ENCODE results near the gene PYROXD2.

Gene PYROXD2

DNA sequence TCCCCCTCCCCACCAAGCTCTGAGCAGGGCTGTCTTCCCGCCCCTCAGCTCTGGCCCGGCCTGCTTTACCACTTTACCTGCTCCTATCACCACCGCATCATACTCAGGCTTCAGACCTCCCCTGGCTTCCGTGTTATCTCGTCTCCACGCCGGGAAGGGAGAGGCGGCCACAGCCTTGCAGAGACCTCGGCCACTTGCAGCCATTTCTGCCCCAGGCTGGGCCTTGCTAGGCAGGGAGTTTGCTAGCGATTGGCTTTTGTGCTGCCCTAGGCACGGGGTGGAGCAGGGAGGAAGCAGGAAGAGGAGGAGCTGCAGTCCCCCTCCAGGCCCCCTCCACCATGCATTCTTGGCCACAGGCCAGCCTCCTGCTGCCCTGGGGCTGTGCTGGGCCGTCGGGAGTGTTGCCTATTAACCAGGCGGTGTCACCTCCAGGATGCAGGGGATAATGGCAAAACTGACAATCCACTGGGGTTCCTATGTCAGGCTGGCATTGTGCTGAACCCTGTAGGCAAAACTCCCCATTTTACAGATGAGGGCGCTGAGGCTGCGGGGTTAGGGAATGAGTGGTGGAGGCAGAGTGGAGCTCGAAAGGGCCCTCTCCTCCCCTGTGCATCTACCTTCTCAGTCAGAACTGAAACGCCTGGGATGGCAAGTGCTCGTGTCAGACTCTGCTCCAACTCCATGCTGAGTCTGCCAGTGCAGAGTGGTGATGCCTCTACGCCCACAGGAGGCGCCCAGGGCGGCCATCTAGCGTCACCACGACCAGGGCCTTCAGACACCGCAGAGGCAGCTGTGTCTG lies at the start of gene PYROXD2:
Gene PYROXD2, minus strand, starts transcription at position 251 of the 799 bp plus-strand sequence. Its CDS starts 47 bp downstream, at position 204.
- DNase-seq = peak; percentile 93

DNA sequence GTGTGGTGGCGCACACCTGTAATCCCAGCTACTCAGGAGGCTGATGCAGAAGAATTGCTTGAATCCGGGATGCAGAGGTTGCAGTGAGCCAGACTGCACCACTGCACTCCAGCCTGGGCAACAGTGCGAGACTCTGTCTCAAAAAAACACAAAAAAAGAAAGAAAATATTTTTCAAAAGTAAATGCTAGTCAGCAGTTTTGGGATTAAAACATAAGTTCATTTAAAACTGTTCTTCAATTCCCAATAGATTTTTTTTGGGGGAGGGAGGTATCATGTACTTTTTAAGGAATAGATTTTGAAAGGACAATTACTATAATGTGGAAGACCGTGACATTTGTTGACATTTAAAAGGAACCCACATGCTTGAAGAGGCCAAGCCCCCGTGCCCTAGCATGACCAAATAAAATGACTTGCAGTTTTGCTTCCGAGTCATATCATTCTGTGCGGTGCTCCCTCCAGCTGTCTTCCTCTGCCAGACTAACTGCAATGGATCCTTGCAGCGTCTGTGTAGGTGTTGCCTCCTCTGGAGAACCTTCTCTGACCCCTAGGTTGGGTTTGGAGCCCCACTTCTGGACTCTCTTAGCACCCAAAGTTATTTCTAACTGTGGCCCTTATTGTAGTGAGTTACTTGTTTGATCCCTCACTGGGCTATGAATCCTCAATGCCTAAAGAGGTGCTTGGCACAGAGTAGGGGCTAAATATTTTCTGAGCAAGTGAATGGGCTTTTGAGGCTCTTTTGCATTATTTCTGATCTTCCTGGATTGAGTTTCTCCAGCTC lies 49.2 kb upstream of the PYROXD2 start:
- DNase-seq = no peak

DNA sequence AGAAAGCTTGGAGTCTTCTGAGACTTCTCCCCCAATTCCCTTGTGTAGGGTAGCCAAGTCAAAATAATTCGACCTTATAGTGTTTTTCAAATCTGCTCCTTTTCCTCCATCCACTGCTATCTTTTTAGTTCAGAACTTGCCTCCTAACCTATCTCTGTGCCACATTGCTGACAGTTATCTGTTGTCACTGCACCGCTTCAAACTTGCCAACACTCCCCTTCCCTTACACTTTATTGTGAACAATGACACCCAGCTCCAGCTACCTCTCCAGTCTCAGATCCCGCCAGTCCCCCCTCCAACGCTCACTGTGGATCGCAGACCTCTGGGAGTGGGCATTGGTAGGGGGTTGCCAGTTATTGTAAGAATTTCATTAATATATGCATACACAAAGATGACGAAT lies 48.0 kb upstream of the PYROXD2 start:
- DNase-seq = no peak

DNA sequence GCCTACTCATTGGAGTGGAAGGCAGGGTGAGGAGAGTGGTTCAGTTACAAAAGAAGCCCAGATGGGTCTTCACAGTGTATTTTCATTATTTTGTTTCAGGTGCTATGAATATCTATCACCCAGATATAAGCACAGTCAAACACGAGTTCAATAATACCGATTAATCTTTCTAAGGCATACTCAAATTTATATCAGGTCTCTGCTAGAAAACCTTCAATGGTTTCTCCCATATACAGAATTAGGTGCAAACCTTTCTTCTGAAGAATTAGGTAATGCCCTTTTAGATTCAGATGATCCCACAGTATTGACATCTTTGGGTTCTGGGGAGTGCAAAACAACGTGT lies 46.5 kb upstream of the PYROXD2 start:
- DNase-seq = no peak

DNA sequence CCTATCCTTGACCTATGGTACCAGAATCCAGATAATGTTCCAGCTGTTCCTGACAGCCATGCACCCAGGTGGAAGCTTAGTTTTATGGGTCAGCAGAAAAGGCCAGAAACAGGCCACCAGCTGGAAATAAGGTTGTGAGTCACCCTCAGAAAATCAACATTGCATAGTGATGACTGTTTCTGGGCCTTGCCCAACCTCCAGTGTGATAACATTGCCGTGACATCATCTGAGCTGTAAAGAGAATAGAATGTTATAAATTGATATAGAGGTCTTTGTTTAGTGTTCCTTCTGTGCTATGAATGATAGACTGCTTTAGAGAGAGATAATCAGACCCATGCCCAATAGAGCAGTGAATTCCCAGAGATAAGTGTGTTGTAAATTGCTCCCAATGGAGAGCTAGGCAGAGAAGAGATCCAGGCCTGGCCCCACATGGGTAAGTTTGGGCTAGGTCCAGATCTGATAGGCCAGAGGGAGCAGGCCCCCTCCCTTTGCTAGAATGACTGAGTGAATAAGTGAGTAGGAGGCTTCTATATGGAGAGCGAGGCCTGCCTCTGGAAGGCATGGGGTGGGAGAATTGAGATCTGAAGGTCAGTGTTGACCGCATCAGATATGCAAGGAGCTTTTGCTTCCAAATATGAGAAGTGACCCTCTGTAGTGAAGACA lies 46.0 kb upstream of the PYROXD2 start:
- peak; percentile 16 for DNase-seq

DNA sequence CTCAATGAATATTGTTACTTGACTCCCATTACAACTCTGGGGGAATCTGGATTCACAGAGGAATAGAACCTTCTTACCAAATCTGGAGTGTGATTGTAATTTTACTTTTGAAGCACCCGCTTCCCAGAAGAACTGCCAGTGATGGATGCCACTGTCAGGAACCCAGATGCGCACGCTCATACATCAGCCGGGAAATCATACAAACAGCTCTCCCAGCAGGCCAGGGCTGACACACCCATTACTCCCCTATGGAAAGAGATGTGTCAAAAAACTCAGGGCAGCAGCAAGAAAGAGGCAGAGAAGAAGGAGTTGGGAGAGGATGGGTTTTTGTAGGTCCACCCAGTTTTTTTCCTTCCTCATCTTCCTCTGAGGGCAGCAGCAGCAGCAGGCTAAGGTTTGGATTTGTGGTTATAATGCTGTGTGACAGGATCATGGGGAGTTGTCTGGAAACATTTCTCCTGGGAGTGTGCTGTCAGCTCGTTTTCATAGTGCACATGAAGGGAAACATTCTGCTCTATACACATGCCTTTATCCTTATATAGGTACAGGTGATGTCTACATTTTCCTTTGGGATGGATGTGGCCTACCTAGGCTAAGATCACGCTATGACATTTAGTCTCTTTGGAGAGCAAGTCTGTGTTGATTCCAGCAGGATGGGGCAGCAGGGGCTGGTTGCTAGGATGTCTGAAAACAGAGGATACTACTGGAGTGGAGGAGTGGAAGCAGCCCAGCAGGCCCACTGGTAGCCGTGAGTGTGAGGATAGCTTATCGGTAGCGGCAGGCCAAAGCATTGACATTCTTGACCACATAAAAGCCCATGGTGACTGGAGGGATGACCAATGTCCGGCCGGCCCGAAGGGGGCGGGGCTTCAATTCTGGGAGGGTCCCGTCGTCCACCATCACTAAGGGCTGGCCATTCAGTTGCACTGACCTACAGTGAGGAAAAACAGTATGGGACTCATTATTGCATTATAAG lies 44.1 kb upstream of the PYROXD2 start:
- no peak for DNase-seq

DNA sequence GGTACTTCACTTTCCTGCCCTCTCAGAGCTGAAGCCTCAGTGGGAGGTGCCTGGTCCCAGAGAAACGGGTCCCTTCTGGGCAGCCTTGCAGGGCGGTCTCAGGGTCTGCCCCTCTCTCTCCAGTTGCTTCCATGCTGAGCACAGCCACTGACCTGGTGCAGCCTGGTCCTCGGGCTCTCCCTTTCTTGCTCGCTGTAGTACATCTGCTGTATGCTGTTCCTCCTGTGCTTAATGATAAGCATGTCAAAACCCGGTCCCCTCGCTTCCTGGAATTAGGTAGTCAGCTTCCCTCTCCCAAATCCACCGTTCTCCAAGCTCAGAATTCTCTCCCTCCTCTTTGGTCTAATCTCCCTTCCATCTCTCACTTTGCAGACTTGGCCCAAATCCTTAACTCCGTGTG lies 42.7 kb upstream of the PYROXD2 start:
- no peak for DNase-seq

DNA sequence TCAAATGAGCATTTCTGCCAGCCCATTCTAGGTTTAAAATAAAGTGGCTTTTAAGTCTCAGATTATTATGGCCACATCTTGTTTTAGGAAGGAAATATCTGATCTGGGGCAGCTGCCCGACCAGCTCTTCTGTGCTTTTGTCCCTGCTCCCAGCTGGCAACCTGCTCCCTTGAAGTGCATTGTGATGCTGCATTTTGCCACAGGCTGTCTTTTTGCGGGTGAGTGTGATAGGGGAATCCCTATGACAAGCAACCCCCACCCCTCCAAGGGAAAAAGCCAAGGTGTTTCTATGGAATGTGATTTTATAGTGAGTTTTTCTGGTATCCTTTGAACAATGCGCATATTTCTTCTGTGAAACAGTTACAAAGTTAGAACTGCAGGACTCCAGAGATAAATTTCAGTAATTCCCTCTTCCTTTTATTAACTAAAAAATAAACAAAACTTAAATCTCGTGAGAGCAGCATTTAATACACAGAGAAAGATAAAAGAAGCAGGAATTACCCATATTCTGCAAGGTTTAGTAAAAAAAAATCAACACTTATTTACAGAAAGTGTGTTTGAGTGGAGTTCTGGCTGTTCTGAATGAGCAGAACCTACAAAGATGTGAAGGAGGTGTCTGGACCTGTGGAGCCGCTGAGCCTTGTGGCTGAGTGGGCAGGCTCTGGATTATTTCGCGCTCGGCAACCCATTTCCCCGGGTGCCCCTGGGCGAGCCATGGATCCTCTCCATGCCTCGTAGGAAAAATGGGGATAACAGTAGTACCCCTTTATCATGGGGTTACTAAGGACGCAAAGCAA lies 41.9 kb upstream of the PYROXD2 start:
- DNase-seq = no peak

DNA sequence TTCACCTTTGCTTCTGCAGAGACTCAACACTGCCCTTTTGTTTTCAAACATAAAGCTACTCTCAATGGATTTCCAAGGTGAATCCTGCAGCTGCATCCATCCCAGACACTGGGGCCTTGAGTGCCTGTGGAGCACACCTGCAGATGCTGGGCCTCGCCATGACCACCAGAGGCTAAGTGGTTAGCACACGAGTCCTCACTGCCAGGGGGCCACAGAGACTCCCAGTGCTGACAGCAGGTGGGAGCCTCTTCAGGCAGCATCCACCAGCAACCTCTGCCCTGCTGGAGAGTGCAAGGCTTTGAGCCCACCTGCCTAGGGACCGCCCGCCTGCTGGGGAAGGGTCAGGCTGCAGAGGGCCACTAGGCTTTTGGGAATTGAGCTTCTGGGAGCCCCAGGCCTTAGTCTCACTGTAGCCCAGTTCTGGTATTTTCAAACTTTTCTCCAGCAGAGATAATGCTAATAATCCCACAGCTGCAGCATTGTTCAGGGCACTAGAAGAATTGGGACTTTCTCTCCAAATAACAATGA lies 41.1 kb upstream of the PYROXD2 start:
- DNase-seq = peak; percentile 3

DNA sequence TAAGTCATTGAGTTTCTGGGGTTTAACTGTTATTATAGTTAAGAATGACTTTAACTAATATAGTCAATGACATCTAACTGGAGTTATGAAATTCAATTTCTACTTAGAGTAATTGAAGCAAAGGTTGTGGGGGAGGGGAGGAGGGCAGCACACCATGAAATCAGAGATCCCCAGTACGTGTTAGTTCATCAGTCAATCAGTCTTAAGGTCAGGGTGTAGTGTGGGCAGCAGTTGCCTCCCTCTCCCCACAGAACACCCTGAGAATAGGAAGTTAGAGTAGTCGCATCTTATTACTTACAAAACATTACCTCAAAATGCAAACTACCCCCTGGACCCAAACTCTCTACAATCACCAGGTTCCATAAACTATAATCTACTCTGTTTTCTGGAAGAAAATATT lies 38.7 kb upstream of the PYROXD2 start:
- no peak for DNase-seq

DNA sequence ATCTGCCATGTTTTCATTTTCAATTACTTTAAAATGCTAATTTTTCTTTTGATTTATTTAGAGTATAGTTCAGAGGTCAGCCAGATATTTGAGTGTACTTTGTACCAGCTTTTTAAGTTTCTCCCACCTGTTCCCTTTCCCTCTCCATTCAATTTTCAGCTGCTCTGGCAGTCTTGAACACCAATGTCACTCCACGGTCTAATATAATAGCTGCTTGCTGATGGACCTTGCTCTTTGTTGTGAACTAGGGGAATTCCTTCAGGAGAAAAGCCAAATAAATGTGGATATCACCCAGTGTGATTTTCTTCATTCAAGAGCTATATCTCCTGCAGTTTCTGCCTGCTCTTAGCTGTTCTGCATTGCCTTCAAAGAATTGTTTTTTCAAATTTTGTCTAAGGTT lies 35.6 kb upstream of the PYROXD2 start:
- DNase-seq = no peak

DNA sequence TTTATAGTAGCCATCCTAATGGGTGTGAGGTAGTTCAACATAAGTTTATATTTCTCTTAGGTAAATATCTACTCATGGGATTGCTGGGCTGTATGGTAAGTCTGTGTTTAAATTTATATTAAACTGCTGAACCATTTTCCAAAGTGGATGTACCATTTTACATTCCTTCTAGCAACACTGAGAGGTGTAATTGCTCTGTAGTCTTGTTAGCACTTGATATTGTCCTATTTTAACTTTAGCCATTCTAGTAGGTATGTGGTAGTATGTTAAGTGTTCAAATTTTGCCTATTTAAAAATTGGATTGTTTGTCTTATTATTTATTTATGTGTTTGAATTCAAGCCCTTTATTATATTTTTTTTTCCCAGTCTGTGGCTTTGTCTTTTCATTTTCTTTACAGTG lies 34.3 kb upstream of the PYROXD2 start:
- no peak for DNase-seq

DNA sequence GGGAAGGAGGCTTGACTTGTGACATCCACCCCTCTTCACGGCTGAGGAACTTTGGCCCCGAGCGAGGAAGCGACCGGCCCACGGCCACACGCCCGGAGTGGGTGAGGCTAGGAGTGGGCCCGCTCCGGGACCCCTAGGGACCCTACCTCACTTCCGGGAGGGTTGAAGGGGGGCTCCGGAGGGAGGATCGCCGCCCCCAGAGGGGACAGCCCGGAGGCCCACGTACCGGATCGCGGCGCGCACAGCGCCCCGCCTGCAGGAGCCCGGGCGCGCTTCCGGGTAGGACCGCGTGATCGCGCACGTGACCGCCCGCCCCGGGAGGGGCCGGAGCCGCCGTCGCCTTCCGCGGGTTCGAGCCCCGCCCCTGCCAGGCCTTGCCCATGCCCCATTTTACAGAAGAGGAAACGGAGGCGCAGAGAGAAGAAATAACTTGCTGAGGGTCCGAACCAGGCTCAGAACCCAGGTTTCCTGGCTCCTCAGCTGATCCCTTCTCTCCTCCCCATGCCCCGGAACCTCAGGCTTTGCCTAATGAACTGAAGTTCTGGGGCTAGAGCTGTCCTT lies 31.8 kb upstream of the PYROXD2 start, which contains the start of gene HPS1:
Gene HPS1, minus strand, starts transcription at position 275 of the 561 bp plus-strand sequence. CDS start 3,695 bp downstream, outside the sequence.
- DNase-seq = peak; percentile 81

DNA sequence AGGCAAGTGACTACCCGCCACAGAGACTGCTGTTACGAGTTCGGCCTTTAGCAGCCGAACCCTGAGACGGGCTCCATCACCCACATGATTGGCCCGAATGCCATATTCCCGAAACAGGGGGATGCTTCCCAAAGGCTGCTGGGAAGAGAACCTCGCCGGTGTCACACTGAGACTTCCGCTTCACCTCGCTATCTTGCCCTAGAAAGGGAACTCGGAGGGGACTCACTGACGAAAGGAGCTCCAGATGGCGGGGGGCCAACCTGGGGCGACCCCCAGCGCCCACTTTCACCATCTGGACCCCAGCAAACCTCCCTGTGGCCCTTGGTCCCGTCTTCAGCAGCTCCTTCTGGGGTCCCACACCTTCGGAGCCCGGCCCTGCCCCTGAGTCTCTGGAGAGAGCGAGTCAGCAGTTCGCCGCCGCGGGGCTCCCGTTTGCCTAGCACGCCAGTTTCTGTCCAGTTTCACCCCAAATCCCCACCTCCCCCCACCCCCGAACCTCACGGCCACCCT lies 31.2 kb upstream of the PYROXD2 start:
- peak; percentile 28 for DNase-seq

DNA sequence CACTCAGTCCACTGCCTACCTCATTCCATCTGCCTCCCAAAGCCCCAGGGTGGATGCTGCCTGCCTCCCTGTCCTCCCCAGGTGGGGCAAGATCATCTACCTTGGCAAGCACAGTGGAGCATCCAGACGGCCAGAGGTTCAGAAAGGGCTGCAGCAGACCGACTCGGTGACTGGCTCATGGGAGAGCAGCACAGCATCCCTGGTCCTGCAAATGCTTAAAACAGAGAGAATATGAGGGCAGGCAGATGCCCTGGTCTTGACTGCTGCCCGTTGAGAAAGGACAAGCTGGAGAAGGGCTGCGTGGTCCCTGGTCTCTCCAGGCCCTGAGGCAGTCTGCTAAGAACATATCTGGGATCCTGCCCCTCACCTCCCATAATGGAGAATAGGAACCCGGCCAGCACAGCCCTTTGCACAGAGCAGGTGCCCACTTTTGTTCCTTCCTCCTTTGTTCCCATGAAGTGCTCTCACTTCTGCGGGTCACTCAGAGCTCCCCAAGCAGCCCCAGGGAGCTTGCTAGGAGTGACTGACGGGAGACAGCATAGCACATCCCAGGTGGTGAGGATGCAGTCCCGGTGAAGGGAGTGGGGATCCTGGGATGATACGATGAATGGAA lies 30.3 kb upstream of the PYROXD2 start:
- no peak for DNase-seq

DNA sequence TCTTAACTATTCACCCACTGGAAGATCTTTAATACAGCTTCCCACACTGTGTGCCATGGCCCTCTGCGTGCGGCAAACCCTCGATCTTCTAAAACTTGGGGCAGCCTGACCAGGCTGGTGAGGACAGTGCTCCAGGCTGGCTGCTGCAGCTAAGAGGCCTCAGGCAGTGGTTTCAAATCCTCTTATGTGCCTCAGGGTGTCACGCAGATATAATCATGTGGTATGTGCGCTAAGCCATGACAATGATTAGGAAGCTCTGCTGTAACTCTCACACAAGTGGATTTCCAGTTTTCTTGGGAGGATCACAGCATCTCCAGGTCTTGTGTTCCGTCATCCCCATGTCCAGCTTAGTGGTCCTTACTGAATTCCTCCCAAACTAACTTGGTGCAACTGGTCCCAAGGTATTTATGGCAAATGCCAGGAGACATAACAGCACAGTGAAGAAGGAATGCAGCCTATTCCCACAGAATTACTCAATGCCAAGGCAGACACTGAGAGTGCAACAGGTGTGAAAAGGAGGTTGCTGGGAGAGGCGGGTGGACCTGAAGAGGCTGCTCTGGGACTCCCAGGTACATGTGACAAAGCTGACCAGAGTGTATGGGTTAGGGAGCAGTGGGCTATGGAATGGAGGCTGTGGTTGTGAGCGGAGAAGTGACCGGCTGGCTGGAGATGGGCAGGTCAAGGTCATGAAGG lies 29.5 kb upstream of the PYROXD2 start:
- DNase-seq = no peak

DNA sequence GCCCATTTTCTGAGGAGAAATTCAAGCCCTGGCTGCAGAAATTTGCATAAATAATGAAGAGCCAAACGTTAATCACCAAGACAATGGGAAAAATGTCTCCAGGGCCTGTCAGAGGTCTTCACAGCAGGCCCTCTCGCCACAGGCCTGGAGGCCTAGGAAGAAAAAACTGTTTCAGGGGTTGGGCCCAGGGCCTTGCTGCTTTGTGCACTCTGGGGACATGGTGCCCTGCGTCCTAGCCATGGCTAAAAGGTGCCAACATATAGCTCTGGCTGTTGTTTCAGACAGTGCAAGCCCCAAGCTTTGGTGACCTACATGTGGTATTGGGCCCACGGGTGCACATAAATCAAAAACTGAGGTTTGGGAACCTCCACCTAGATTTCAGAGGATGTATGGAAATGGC lies 23.7 kb upstream of the PYROXD2 start:
- DNase-seq = no peak

DNA sequence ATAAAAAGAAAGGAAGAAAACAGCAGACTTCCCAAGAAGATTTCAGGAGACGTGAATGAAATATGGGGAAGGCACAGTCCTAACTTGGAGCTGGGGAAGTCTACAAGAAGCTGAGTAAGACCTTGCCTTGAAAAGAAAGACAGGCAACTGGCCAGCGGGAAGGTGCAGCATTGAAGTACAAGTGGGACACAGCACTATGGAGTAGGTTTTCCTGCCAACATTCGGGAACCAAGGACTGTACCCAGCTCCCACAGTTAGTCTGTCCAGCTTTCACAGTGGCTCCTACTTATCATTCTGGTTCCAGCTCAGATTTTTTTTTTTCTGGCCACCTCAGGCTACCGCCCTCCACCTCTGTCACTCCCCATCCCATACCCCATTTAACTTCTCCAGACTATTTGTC lies 21.7 kb upstream of the PYROXD2 start:
- DNase-seq = no peak

DNA sequence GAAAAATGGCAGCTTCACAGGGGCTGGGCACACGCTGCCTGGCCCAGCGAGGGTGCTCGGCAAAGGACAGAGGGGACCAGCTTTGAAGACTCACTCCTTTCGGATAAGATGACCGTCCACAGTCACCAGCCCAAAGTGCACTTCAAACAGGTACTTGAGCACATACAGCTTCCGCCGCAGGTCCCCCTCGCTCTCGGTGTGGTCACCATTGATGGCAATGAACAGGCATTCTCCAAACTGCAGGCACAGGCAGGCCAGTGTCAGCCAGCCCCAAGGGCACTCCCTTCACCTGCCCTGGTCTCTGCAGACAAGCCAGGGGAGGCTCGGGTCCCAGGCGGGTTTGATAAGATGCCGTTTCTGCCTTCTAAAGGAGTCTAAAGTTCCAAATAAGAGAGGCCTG lies 20.2 kb upstream of the PYROXD2 start:
- DNase-seq = no peak

All from NCI-H69 (cell line).